ENCODE data around the gene CYS1. TPM values are rescaled to one million over a fixed set of nuclear protein-coding genes. Genes with fewer than 3 reads are reported as not detected.

Gene CYS1
- total and polyA plus RNA-seq, 2 of the 8 experiments (the other 6 are each of a cell fraction or from before 2014, with no cell fraction given) = 0.09 to 0.13 TPM

GRCh38 chr2:10089565-10090190, 9.5 kb upstream of the CYS1 start:
- H2AFZ ChIP-seq (ENCODE audit: low read length) = peak overlapping the region; percentile 29; the same call in 1 of the 2 replicates
- H3K27me3 ChIP-seq (replicated peaks in 1 of 4; ENCODE audit: control insufficient read depth in 3 of 4, extremely low read depth in 1 of 4, insufficient read depth in 3 of 4, low read length in 3 of 4) = no peaks in the 10 kb centered on the region
- no peaks in the 10 kb centered on the region for H4K20me1 ChIP-seq (replicated peaks in 1 of 2; ENCODE audit: control insufficient read depth in 1 of 2, insufficient read depth in 2 of 2, low read length in 2 of 2)
- no peak overlapping the region for H4K8ac ChIP-seq (ENCODE audit: extremely low read depth, insufficient read depth, low read length)
- H3K23ac ChIP-seq (ENCODE audit: insufficient read length) = no peak overlapping the region
- H3K9me3 ChIP-seq (ENCODE audit: insufficient read depth in 2 of 2, low read depth in 1 of 2, low read length in 1 of 2) = no peaks in the 10 kb centered on the region
- H2BK120ac ChIP-seq (replicated peaks; ENCODE audit: low read depth, low read length) = no peak overlapping the region
- no peak overlapping the region for H3K9ac ChIP-seq (replicated peaks in 1 of 4; ENCODE audit: extremely low read depth in 1 of 4, low read depth in 3 of 4, low read length in 3 of 4)
- H2BK15ac ChIP-seq (ENCODE audit: low read length) = no peak overlapping the region
- H3K23me2 ChIP-seq (ENCODE audit: low read depth, low read length) = no peaks in the 10 kb centered on the region
- no peak overlapping the region for H3K4ac ChIP-seq (replicated peaks; ENCODE audit: insufficient read length, low read depth, low read length)
- DNase-seq (ENCODE audit: low read depth in 1 of 2, low spot score in 2 of 2) (no peak), FAIRE-seq (no peak)
- H2AK5ac ChIP-seq (ENCODE audit: low read depth, low read length) = no peak overlapping the region
- H2BK5ac ChIP-seq (ENCODE audit: low read depth, low read length) = peak overlapping the region; percentile 26; the same call in 1 of the 2 replicates
- no peaks in the 10 kb centered on the region for H3K79me1 ChIP-seq (ENCODE audit: low read depth, low read length)
- no peaks in the 10 kb centered on the region for H3K79me2 ChIP-seq (ENCODE audit: control insufficient read depth in 1 of 2, insufficient read depth in 2 of 2, low read length in 2 of 2)
- CTCF ChIA-PET (ENCODE audit: partially characterized antibody) = interaction anchor here (0.9 to 24.1 kb wide), 5 partner anchors 14 to 385 kb away, joined by 4 to 429 read pairs (median 4); partner anchors contain the start of gene CYS1
- H2BK12ac ChIP-seq (ENCODE audit: low read depth, low read length) = no peak overlapping the region
- no peaks in the 10 kb centered on the region for H3K4me1 ChIP-seq (replicated peaks in 1 of 4; ENCODE audit: control insufficient read depth in 3 of 4, insufficient read depth in 4 of 4, low read length in 3 of 4)
- 40% methylated on average over 5 of the region's 5 CpGs; no CpG with 5 or more reads in 1 of the 2 experiments for WGBS, 2 experiments (ENCODE audit: extremely low coverage in 1 of 2, insufficient coverage in 1 of 2, insufficient read length in 1 of 2, insufficient replicate concordance in 2 of 2, low coverage in 1 of 2, low lambda C conversion rate in 2 of 2, missing lambda C conversion rate in 1 of 2)
- no peak overlapping the region for H3K56ac ChIP-seq (replicated peaks; ENCODE audit: insufficient read length, low read depth, low read length)
- H3K14ac ChIP-seq (ENCODE audit: insufficient read length) = no peak overlapping the region
- no peak overlapping the region for H3K4me2 ChIP-seq (ENCODE audit: insufficient read depth in 1 of 2, low read depth in 2 of 2, low read length in 2 of 2)
- H4K91ac ChIP-seq (replicated peaks; ENCODE audit: insufficient read length, low read length) = no peak overlapping the region
- H3K18ac ChIP-seq (ENCODE audit: extremely low read depth, low read length) = no peak overlapping the region; the same call in 1 of the 2 replicates
- no peak overlapping the region for H3K27ac ChIP-seq (ENCODE audit: low read depth, low read length)
- H2BK20ac ChIP-seq (ENCODE audit: low read length) = no peak overlapping the region
- H3K36me3 ChIP-seq (ENCODE audit: control insufficient read depth in 2 of 4, insufficient read depth in 4 of 4, low read length in 3 of 4) = no peaks in the 10 kb centered on the region
- H3K4me3 ChIP-seq (ENCODE audit: extremely low read depth in 1 of 4, insufficient read depth in 2 of 4, low read depth in 3 of 4, low read length in 4 of 4) = no peak overlapping the region
- H4K5ac ChIP-seq (ENCODE audit: insufficient read length, low read depth, low read length) = no peak overlapping the region
- POLR2A ChIA-PET (ENCODE audit: partially characterized antibody) = interaction anchor here (2.6 kb wide), 1 partner anchor 34 kb away, joined by 9 read pairs; no protein-coding TSS in a partner anchor
- no peak for TF ChIP-seq JUN (IDR thresholded peaks at IDR 0.05; ENCODE audit: low read depth, low read length)

Measured in H1 (cell line).